Peyer's patch (tissue), 4 donors: ENCODE results near the gene TMPRSS3.

Experiments used
- POLR2A ChIP-seq, 2 donors: fragments of 450-650 bp; IDR thresholded peaks; one replicate each; pipeline ENCODE4 v1.5.1; 2017; ENCODE audit warnings: antibody characterized with exemption in 2 of 2, mild to moderate bottlenecking in 2 of 2, moderate library complexity in 2 of 2
- TF ChIP-seq, protein P1 (sequence below), 6 experiments: fragments of 450-650 bp in 4 of 6; fragments of 200-600 bp in 2 of 6; sonication (generic) in 1 of 6; IDR thresholded peaks; one replicate each; pipeline ENCODE4 v1.5.1; 2017 to 2019; ENCODE audit warnings: antibody characterized with exemption in 6 of 6, mild to moderate bottlenecking in 3 of 6, moderate library complexity in 1 of 6

DNA sequence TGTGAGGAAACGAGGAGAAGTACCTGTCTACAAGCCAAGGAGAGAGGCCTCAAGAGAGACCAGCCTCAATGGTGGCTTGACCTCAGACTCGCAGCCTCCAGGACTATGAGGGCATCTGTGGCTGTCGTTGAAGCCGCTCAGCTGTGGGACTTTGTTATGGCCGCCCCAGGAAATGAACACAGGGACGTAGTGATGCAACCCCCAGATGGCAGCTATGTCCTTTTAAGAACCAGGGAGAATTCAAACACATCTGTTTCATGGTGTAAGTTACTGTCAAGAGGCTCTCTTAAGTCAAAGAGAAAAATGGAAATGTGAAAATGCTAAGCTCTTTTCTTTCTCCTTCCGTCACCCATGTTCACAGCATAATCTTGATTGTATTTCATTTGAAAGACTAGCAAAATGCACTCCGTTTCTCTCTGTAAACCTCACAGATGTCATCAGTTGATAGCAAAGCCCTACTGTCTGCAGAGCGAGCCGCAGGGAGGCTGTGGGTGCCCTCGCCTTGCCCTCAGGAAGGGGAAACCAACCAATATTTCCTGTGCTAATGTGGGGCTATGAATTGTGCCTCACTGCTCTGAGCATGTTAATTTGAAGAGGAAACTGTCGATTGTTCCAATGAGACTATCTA is 29.2 kb upstream of the TMPRSS3 start:
- TF ChIP-seq, protein P1, sequence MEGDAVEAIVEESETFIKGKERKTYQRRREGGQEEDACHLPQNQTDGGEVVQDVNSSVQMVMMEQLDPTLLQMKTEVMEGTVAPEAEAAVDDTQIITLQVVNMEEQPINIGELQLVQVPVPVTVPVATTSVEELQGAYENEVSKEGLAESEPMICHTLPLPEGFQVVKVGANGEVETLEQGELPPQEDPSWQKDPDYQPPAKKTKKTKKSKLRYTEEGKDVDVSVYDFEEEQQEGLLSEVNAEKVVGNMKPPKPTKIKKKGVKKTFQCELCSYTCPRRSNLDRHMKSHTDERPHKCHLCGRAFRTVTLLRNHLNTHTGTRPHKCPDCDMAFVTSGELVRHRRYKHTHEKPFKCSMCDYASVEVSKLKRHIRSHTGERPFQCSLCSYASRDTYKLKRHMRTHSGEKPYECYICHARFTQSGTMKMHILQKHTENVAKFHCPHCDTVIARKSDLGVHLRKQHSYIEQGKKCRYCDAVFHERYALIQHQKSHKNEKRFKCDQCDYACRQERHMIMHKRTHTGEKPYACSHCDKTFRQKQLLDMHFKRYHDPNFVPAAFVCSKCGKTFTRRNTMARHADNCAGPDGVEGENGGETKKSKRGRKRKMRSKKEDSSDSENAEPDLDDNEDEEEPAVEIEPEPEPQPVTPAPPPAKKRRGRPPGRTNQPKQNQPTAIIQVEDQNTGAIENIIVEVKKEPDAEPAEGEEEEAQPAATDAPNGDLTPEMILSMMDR (IDR thresholded peaks at IDR 0.05): no peak
- TF ChIP-seq POLR2A (IDR thresholded peaks at IDR 0.05): no peak
